PFSK-1 (cell line): ENCODE results near the gene OST4.

ENCODE experiments used
- FOXP2 ChIP-seq: optimal IDR thresholded peaks from 2 replicates; pipeline ENCODE3; 2011; ENCODE audit warnings: borderline replicate concordance, control low read depth, inconsistent platforms; ENCODE audit not compliant: insufficient read depth; ENCODE audit errors: extremely low read length, extremely low read depth
- POLR2AphosphoS5 ChIP-seq: IDR thresholded peaks from 2 replicates; pipeline ENCODE4 v1.6.1; 2012; ENCODE audit warnings: low read depth, mild to moderate bottlenecking, control low read depth, low read length, moderate library complexity
- REST ChIP-seq, 2 experiments: IDR thresholded peaks; 2 replicates each; pipeline versions ENCODE4 v1.6.1 to v1.8.0; 2011 to 2012; ENCODE audit warnings: low read depth in 2 of 2, low read length in 2 of 2, control low read depth in 1 of 2, inconsistent platforms in 1 of 2, mild to moderate bottlenecking in 1 of 2, moderate library complexity in 1 of 2; ENCODE audit not compliant: insufficient read depth in 1 of 2
- SIN3A ChIP-seq: IDR thresholded peaks from 2 replicates; pipeline ENCODE4 v1.6.1; 2012; ENCODE audit warnings: mild to moderate bottlenecking, low read length, moderate library complexity, borderline replicate concordance; ENCODE audit not compliant: insufficient read depth
- TAF1 ChIP-seq: IDR thresholded peaks from 2 replicates; pipeline ENCODE4 v1.6.1; 2012; ENCODE audit warnings: low read length, control low read depth, borderline replicate concordance; ENCODE audit not compliant: insufficient read depth

OST4 gene

DNA sequence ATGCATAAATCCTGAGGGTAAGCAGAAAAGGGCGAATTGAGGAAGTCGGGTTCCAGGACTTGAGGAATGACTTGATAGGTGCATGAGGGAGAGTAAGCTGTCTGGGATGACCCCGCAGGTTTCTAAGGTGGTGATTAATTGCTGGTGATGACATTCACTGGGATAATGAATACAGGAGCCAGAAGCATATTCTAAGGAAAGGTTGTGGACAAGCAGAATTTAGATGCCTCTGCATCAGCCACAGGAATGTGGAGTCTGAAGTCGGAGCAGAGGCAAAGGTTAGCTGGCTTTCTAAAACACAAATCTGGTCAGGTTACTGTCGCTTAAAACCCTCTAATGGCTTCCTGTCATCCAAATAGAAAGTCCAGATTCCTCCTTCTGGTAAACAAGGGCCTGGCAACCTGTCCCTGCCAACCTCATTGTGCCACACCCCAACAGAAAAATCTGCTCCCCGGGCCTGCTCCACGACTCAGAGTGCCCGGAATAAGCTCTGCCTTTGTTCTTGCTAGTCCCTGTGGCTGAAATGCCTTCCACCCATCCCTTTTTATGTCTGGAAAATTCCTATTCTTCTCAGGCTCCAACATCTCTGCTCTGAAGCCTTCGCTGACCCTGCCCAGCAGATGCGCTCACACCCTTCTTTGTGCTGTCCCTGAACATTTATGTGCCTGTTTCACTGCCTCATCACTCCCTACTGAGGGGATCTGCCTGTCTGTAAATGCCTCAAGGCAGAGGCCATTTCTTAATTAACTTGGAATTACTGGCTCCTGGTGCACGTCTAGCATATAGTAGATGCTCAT lies 50.0 kb downstream of the OST4 start:
- TF ChIP-seq REST (IDR thresholded peaks at IDR 0.05; ENCODE audit: insufficient read depth in 1 of 2, low read depth in 2 of 2, low read length in 2 of 2): no peak
- no peak for TF ChIP-seq POLR2AphosphoS5
- no peak for TF ChIP-seq FOXP2
- TF ChIP-seq SIN3A: no peak
- no peak for TF ChIP-seq TAF1
